Smooth muscle cell of bladder (primary cell): ENCODE results near the gene ZNF544. TPM values are rescaled to one million over a fixed set of nuclear protein-coding genes. Genes with fewer than 3 reads are reported as not detected.

Experiments used
- total RNA-seq: library from RNA; depleted of rRNA; stranded (reverse); fragments of >200 nt; gene quantifications from 2 replicates; pipeline ENCODE4 v1.2.3, GENCODE V29; 2014

The ZNF544 gene
- 33.8 and 34.1 TPM in 2 replicates for total RNA-seq

DNA sequence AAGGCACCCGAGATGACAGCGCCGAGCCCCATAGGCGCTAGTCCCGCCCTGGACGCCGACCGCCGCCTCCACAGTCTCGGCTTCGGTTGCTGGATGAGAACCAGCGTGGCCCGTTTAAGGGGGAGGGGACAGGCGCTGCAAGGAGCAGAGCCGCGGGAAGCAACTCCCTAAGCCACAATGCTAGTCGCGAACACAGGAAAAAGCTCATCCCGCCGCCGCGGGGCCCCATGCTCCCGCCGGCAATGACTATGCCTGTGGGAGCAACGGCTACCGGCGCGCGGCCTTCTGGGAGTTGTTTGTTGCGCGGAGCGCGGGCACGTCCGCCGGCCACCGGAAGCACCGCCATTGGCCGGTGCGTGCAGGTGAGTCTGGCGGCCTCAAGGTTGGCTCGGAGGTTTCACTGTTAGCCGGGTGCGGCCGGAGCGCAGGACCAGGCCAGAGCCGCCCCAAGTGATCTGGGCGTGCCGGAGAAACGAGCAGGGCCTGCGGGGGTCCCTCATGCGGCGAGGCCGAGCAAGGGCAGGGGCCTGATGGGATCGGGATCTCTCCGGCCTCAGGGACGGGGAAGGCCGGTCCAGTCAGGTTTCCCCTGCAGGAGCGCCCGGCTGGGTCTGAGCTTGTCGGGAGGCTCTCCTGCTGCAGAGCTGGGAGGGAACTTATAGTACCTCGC lies at the start of gene ZNF544:
ZNF544 (plus strand) TSS at position 330 of the 670 bp plus-strand sequence. CDS start 15,110 bp downstream, outside the sequence.

GRCh38 chr19:58182989-58183816 lies 45.5 kb upstream of the ZNF544 start, which contains the start of gene ZNF274:
Gene ZNF274 (plus strand): TSS chr19:58183061. CDS start chr19:58183966, 905 bp downstream.

GRCh38 chr19:58278541-58279041 lies 49.9 kb downstream of the ZNF544 start, which contains the start of gene ZNF8:
Gene ZNF8 (plus strand): TSS chr19:58278955. CDS start chr19:58279082, 127 bp downstream.

GRCh38 chr19:58305065-58305931 lies 76.6 kb downstream of the ZNF544 start, which contains the start of gene ERVK3-1:
Gene ERVK3-1 (plus strand): TSS chr19:58305377. CDS start chr19:58312169, 6,792 bp downstream.

Other genes with a start within 250 kb of the ZNF544 start
- gene ZNF606, start 226.1 kb upstream of the ZNF544 start, total RNA-seq = 10.8 and 14.7 TPM in 2 replicates
- not detected in 2 replicates for gene ZSCAN1, start 194.9 kb upstream of the ZNF544 start, total RNA-seq
- 4.2 and 5.0 TPM in 2 replicates for gene ZNF135, start 169.6 kb upstream of the ZNF544 start, total RNA-seq
- 25.7 and 27.4 TPM in 2 replicates for gene ZSCAN18, start 130.7 kb upstream of the ZNF544 start, total RNA-seq
- 12.5 and 13.1 TPM in 2 replicates for gene ZNF329, start 78.1 kb upstream of the ZNF544 start, total RNA-seq
- gene ZNF274, start 45.9 kb upstream of the ZNF544 start, total RNA-seq = 10.9 and 12.7 TPM in 2 replicates
- 3.0 and 3.1 TPM in 2 replicates for gene ZNF8, start 50.0 kb downstream of the ZNF544 start, total RNA-seq
- 20.2 and 24.7 TPM in 2 replicates for gene ERVK3-1, start 76.5 kb downstream of the ZNF544 start, total RNA-seq
- gene ZSCAN22, start 98.1 kb downstream of the ZNF544 start, total RNA-seq = 1.4 and 2.1 TPM in 2 replicates
- 8.7 and 12.5 TPM in 2 replicates for gene A1BG, start 124.6 kb downstream of the ZNF544 start, total RNA-seq
- 0.57 and 0.83 TPM in 2 replicates for gene ZNF497, start 133.8 kb downstream of the ZNF544 start, total RNA-seq
- 1.4 and 1.5 TPM in 2 replicates for gene ZNF837, start 152.1 kb downstream of the ZNF544 start, total RNA-seq
- 3,351 and 3,927 TPM in 2 replicates for gene RPS5, start 158.4 kb downstream of the ZNF544 start, total RNA-seq
- not detected in 2 replicates for gene RNF225, start 166.7 kb downstream of the ZNF544 start, total RNA-seq
- gene ZNF584, start 179.7 kb downstream of the ZNF544 start, total RNA-seq = 12.7 and 17.3 TPM in 2 replicates
- 7.4 and 9.7 TPM in 2 replicates for gene ZNF132, start 211.2 kb downstream of the ZNF544 start, total RNA-seq
- gene ZNF324B, start 222.7 kb downstream of the ZNF544 start, total RNA-seq = 8.0 and 9.2 TPM in 2 replicates
- 8.2 and 10.4 TPM in 2 replicates for gene ZNF324, start 238.2 kb downstream of the ZNF544 start, total RNA-seq
- 6.9 and 8.1 TPM in 2 replicates for gene ZNF446, start 247.4 kb downstream of the ZNF544 start, total RNA-seq